Measurements from ENCODE around the gene KCNAB1.

KCNAB1 gene

GRCh38 chr3:156455839-156456238, 335.5 kb downstream of the KCNAB1 start:
- no peak for DNase-seq (ENCODE audit: low read depth in 2 of 2)

- no peak for DNase-seq (ENCODE audit: low read depth in 2 of 2)
Measured at GRCh38 chr3:156456771-156457224, 336.4 kb downstream of the KCNAB1 start.

GRCh38 chr3:156459434-156459833, 339.1 kb downstream of the KCNAB1 start:
- DNase-seq (ENCODE audit: low read depth in 2 of 2) = no peak

- DNase-seq (ENCODE audit: low read depth in 2 of 2) = no peak
Measured at GRCh38 chr3:156460206-156460611, 339.8 kb downstream of the KCNAB1 start.

GRCh38 chr3:156461889-156462288, 341.5 kb downstream of the KCNAB1 start:
- no peak for DNase-seq (ENCODE audit: low read depth in 2 of 2)

- DNase-seq (ENCODE audit: low read depth in 2 of 2) = no peak
Measured at GRCh38 chr3:156463123-156463522, 342.7 kb downstream of the KCNAB1 start.

- DNase-seq (ENCODE audit: low read depth in 2 of 2) = no peak
Measured at GRCh38 chr3:156465194-156465593, 344.8 kb downstream of the KCNAB1 start.

GRCh38 chr3:156469456-156469855, 349.1 kb downstream of the KCNAB1 start:
- no peak for DNase-seq (ENCODE audit: low read depth in 2 of 2)

GRCh38 chr3:156471431-156471830, 351.1 kb downstream of the KCNAB1 start:
- no peak for DNase-seq (ENCODE audit: low read depth in 2 of 2)

GRCh38 chr3:156472150-156472549, 351.8 kb downstream of the KCNAB1 start:
- no peak for DNase-seq (ENCODE audit: low read depth in 2 of 2)

GRCh38 chr3:156472684-156473083, 352.3 kb downstream of the KCNAB1 start:
- DNase-seq (ENCODE audit: low read depth in 2 of 2) = no peak

GRCh38 chr3:156473341-156473740, 353.0 kb downstream of the KCNAB1 start:
- no peak for DNase-seq (ENCODE audit: low read depth in 2 of 2)

GRCh38 chr3:156474560-156475389, 354.4 kb downstream of the KCNAB1 start:
- no peak for DNase-seq (ENCODE audit: low read depth in 2 of 2)

GRCh38 chr3:156477323-156477722, 356.9 kb downstream of the KCNAB1 start:
- no peak for DNase-seq (ENCODE audit: low read depth in 2 of 2)

GRCh38 chr3:156478891-156479290, 358.5 kb downstream of the KCNAB1 start:
- no peak for DNase-seq (ENCODE audit: low read depth in 2 of 2)

- DNase-seq (ENCODE audit: low read depth in 2 of 2) = no peak
Measured at GRCh38 chr3:156479604-156480003, 359.2 kb downstream of the KCNAB1 start.

GRCh38 chr3:156480949-156481348, 360.6 kb downstream of the KCNAB1 start:
- DNase-seq (ENCODE audit: low read depth in 2 of 2) = no peak

- no peak for DNase-seq (ENCODE audit: low read depth in 2 of 2)
Measured at GRCh38 chr3:156483002-156483401, 362.6 kb downstream of the KCNAB1 start.

- no peak for DNase-seq (ENCODE audit: low read depth in 2 of 2)
Measured at GRCh38 chr3:156483426-156483825, 363.0 kb downstream of the KCNAB1 start.

- DNase-seq (ENCODE audit: low read depth in 2 of 2) = peak; percentile 10 to 45
Measured at GRCh38 chr3:156483961-156484787, 363.8 kb downstream of the KCNAB1 start.

- no peak for DNase-seq (ENCODE audit: low read depth in 2 of 2)
Measured at GRCh38 chr3:156488767-156489166, 368.4 kb downstream of the KCNAB1 start.

- DNase-seq (ENCODE audit: low read depth in 2 of 2) = no peak
Measured at GRCh38 chr3:156489462-156489911, 369.1 kb downstream of the KCNAB1 start.

GRCh38 chr3:156491192-156491591, 370.8 kb downstream of the KCNAB1 start:
- DNase-seq (ENCODE audit: low read depth in 2 of 2) = no peak

All from activated CD8-positive, alpha-beta memory T cell treated with anti-CD3 and anti-CD28 coated beads for 4 hours (primary cell).